ENCODE measurements around the gene ROBO2. TPM values are rescaled to one million over a fixed set of nuclear protein-coding genes. Genes with fewer than 3 reads are reported as not detected.

Gene ROBO2
- total RNA-seq, 2 experiments from 2014 or later, result not detected

- H3K4me3 Mint-ChIP-seq, result no peak overlapping the region
- no peaks in the 10 kb centered on the region for H3K36me3 Mint-ChIP-seq
- H3K27me3 Mint-ChIP-seq, result no peaks in the 10 kb centered on the region
These were observed 187.7 kb downstream of the ROBO2 start for GRCh38 chr3:77227567-77227966.

GRCh38 chr3:77232557-77232956, 192.7 kb downstream of the ROBO2 start:
- no peaks in the 10 kb centered on the region for H3K27me3 Mint-ChIP-seq
- no peaks in the 10 kb centered on the region for H3K9me3 Mint-ChIP-seq
- no peak overlapping the region for H3K27ac Mint-ChIP-seq
- no peak for DNase-seq
- H3K4me3 Mint-ChIP-seq, result no peak overlapping the region
- H3K4me1 Mint-ChIP-seq, result no peaks in the 10 kb centered on the region
- no peaks in the 10 kb centered on the region for H3K36me3 Mint-ChIP-seq

More at GRCh38 chr3:77227567-77227966, 187.7 kb downstream of the ROBO2 start:
- Mint-ChIP-seq H3K9me3 (peaks cover 2% of the 10 kb centered on the region), H3K27ac (no peak overlapping the region), H3K4me1 (no peaks in the 10 kb centered on the region)
- no peak for DNase-seq

- no peak overlapping the region for H3K4me3 Mint-ChIP-seq
- H3K4me1 Mint-ChIP-seq, result no peaks in the 10 kb centered on the region
- no peaks in the 10 kb centered on the region for H3K36me3 Mint-ChIP-seq
- DNase-seq, result no peak
- no peaks in the 10 kb centered on the region for H3K27me3 Mint-ChIP-seq
- no peak overlapping the region for H3K27ac Mint-ChIP-seq
- H3K9me3 Mint-ChIP-seq, result no peaks in the 10 kb centered on the region
These were observed 194.1 kb downstream of the ROBO2 start for GRCh38 chr3:77234004-77234403.

- Mint-ChIP-seq H3K4me3 (no peak overlapping the region), H3K36me3 (no peaks in the 10 kb centered on the region), H3K27ac (no peak overlapping the region), H3K27me3 (no peaks in the 10 kb centered on the region), H3K4me1 (no peaks in the 10 kb centered on the region), H3K9me3 (peaks cover 2% of the 10 kb centered on the region)
- no peak for DNase-seq
These were observed 196.2 kb downstream of the ROBO2 start for GRCh38 chr3:77236118-77236517.

- no peak overlapping the region for H3K4me3 Mint-ChIP-seq
- H3K9me3 Mint-ChIP-seq, result peaks cover 5% of the 10 kb centered on the region
- no peaks in the 10 kb centered on the region for H3K27me3 Mint-ChIP-seq
These were observed 200.3 kb downstream of the ROBO2 start for GRCh38 chr3:77240072-77240650.

GRCh38 chr3:77242371-77242770, 202.5 kb downstream of the ROBO2 start:
- Mint-ChIP-seq H3K9me3 (peaks cover 5% of the 10 kb centered on the region), H3K4me3 (no peak overlapping the region), H3K36me3 (no peaks in the 10 kb centered on the region), H3K27me3 (no peaks in the 10 kb centered on the region), H3K4me1 (no peaks in the 10 kb centered on the region), H3K27ac (no peak overlapping the region)
- DNase-seq, result no peak

More at GRCh38 chr3:77240072-77240650, 200.3 kb downstream of the ROBO2 start:
- no peak for DNase-seq
- H3K27ac Mint-ChIP-seq, result no peak overlapping the region
- no peaks in the 10 kb centered on the region for H3K4me1 Mint-ChIP-seq
- no peaks in the 10 kb centered on the region for H3K36me3 Mint-ChIP-seq

- Mint-ChIP-seq H3K4me3 (no peak overlapping the region), H3K36me3 (no peaks in the 10 kb centered on the region), H3K9me3 (peaks cover 3% of the 10 kb centered on the region), H3K27ac (no peak overlapping the region), H3K4me1 (no peaks in the 10 kb centered on the region), H3K27me3 (no peaks in the 10 kb centered on the region)
- DNase-seq, result no peak
These were observed 205.1 kb downstream of the ROBO2 start for GRCh38 chr3:77244981-77245380.

- Mint-ChIP-seq H3K27ac (no peak overlapping the region), H3K4me1 (no peaks in the 10 kb centered on the region), H3K9me3 (peaks cover 5% of the 10 kb centered on the region), H3K4me3 (no peak overlapping the region), H3K36me3 (no peaks in the 10 kb centered on the region), H3K27me3 (no peaks in the 10 kb centered on the region)
- no peak for DNase-seq
These were observed 207.2 kb downstream of the ROBO2 start for GRCh38 chr3:77247061-77247460.

GRCh38 chr3:77247817-77248216, 207.9 kb downstream of the ROBO2 start:
- Mint-ChIP-seq H3K9me3 (peaks cover 6% of the 10 kb centered on the region), H3K4me1 (no peaks in the 10 kb centered on the region), H3K27me3 (no peaks in the 10 kb centered on the region), H3K36me3 (no peaks in the 10 kb centered on the region), H3K4me3 (no peak overlapping the region), H3K27ac (no peak overlapping the region)
- DNase-seq, result no peak

GRCh38 chr3:77248420-77248819, 208.5 kb downstream of the ROBO2 start:
- no peaks in the 10 kb centered on the region for H3K4me1 Mint-ChIP-seq
- no peak for DNase-seq
- H3K27ac Mint-ChIP-seq, result no peak overlapping the region
- H3K27me3 Mint-ChIP-seq, result no peaks in the 10 kb centered on the region
- H3K36me3 Mint-ChIP-seq, result no peaks in the 10 kb centered on the region
- H3K4me3 Mint-ChIP-seq, result no peak overlapping the region
- peaks cover 6% of the 10 kb centered on the region for H3K9me3 Mint-ChIP-seq

GRCh38 chr3:77251136-77251535, 211.2 kb downstream of the ROBO2 start:
- H3K4me1 Mint-ChIP-seq, result no peaks in the 10 kb centered on the region
- no peak overlapping the region for H3K27ac Mint-ChIP-seq
- H3K9me3 Mint-ChIP-seq, result peaks cover 3% of the 10 kb centered on the region
- no peak for DNase-seq
- H3K27me3 Mint-ChIP-seq, result no peaks in the 10 kb centered on the region
- H3K4me3 Mint-ChIP-seq, result no peak overlapping the region
- no peaks in the 10 kb centered on the region for H3K36me3 Mint-ChIP-seq

GRCh38 chr3:77254967-77255831, 215.3 kb downstream of the ROBO2 start:
- Mint-ChIP-seq H3K36me3 (no peaks in the 10 kb centered on the region), H3K4me1 (no peaks in the 10 kb centered on the region), H3K4me3 (no peak overlapping the region), H3K9me3 (peaks cover 3% of the 10 kb centered on the region), H3K27ac (no peak overlapping the region), H3K27me3 (no peaks in the 10 kb centered on the region)
- DNase-seq, result peak; percentile 1

- Mint-ChIP-seq H3K4me3 (no peak overlapping the region), H3K9me3 (peaks cover 3% of the 10 kb centered on the region), H3K36me3 (no peaks in the 10 kb centered on the region), H3K27ac (no peak overlapping the region), H3K27me3 (no peaks in the 10 kb centered on the region), H3K4me1 (no peaks in the 10 kb centered on the region)
- DNase-seq, result no peak
These were observed 216.9 kb downstream of the ROBO2 start for GRCh38 chr3:77256584-77257503.

GRCh38 chr3:77259694-77260093, 219.8 kb downstream of the ROBO2 start:
- H3K36me3 Mint-ChIP-seq, result no peaks in the 10 kb centered on the region
- no peak for DNase-seq
- no peaks in the 10 kb centered on the region for H3K4me1 Mint-ChIP-seq
- no peak overlapping the region for H3K27ac Mint-ChIP-seq
- H3K9me3 Mint-ChIP-seq, result no peaks in the 10 kb centered on the region
- H3K27me3 Mint-ChIP-seq, result no peaks in the 10 kb centered on the region
- H3K4me3 Mint-ChIP-seq, result no peak overlapping the region

- no peak overlapping the region for H3K4me3 Mint-ChIP-seq
- no peaks in the 10 kb centered on the region for H3K4me1 Mint-ChIP-seq
- H3K27ac Mint-ChIP-seq, result no peak overlapping the region
- H3K9me3 Mint-ChIP-seq, result no peaks in the 10 kb centered on the region
- H3K36me3 Mint-ChIP-seq, result no peaks in the 10 kb centered on the region
- DNase-seq, result no peak
- H3K27me3 Mint-ChIP-seq, result no peaks in the 10 kb centered on the region
These were observed 222.5 kb downstream of the ROBO2 start for GRCh38 chr3:77262361-77262760.
